Gastroesophageal sphincter (tissue), 4 donors: ENCODE results near the gene ZHX3. TPM values are rescaled to one million over a fixed set of nuclear protein-coding genes. Genes with fewer than 3 reads are reported as not detected.
A peak's percentile ranks its signal among the peaks of the same experiment; 100 is the strongest.

Source experiments
- ATAC-seq: fragments of 150-250 bp; one replicate; pipeline ENCODE4 v1.9.1; 2016; ENCODE audit warnings: mild to moderate bottlenecking, moderate library complexity
- H3K27ac ChIP-seq, 4 donors: fragments of 200-600 bp; sonication (generic) in 3 of 4; 1 replicate in 3 of 4; 2 replicates in 1 of 4; pipeline ENCODE4 v1.5.1; 2016 to 2019
- H3K27me3 ChIP-seq: fragments of 200-600 bp; sonication (generic); one replicate; pipeline ENCODE4 v1.5.1; 2019
- H3K36me3 ChIP-seq, 2 donors: fragments of 200-600 bp; sonication (generic); one replicate each; pipeline ENCODE4 v1.5.1; 2019; ENCODE audit warnings: control low read depth in 1 of 2
- H3K4me1 ChIP-seq, 3 donors: fragments of 200-600 bp; sonication (generic); 1 replicate in 2 of 3; 2 replicates in 1 of 3; pipeline ENCODE4 v1.5.1; 2016 to 2019; ENCODE audit warnings: control low read depth in 2 of 3
- H3K4me3 ChIP-seq, 2 donors: fragments of 200-600 bp; sonication (generic); one replicate each; pipeline ENCODE4 v1.5.1; 2019; ENCODE audit warnings: mild to moderate bottlenecking in 1 of 2, moderate library complexity in 1 of 2
- H3K9me3 ChIP-seq, 3 donors: fragments of 200-600 bp; sonication (generic); one replicate each; pipeline ENCODE4 v1.5.1; 2017 to 2019; ENCODE audit warnings: control low read depth in 2 of 3
- CTCF ChIP-seq, 4 experiments: fragments of 200-600 bp in 2 of 4; fragments of 450-650 bp in 2 of 4; sonication (generic) in 1 of 4; IDR thresholded peaks; one replicate each; pipeline ENCODE4 v1.5.1; 2017 to 2019; ENCODE audit warnings: antibody characterized with exemption in 4 of 4, mild to moderate bottlenecking in 2 of 4, moderate library complexity in 2 of 4
- EP300 ChIP-seq: sonication (generic); formaldehyde crosslinking; IDR thresholded peaks from one replicate; pipeline ENCODE4 v1.6.1; 2017; ENCODE audit warnings: antibody characterized with exemption, mild to moderate bottlenecking
- POLR2A ChIP-seq, 2 donors: fragments of 450-650 bp; IDR thresholded peaks; one replicate each; pipeline ENCODE4 v1.6.1; 2017; ENCODE audit warnings: antibody characterized with exemption in 2 of 2, mild to moderate bottlenecking in 2 of 2, moderate library complexity in 1 of 2
- POLR2AphosphoS5 ChIP-seq: sonication (generic); formaldehyde crosslinking; IDR thresholded peaks from one replicate; pipeline ENCODE4 v1.6.1; 2017; ENCODE audit warnings: antibody characterized with exemption
- WGBS, 2 donors: methylation state at CpG; one replicate each; pipeline ENCODE4 v1.1.5; 2018; ENCODE audit warnings: low coverage in 1 of 2; 5-methylcytosine and 5-hydroxymethylcytosine counted together
- total RNA-seq, 4 donors: library from RNA; depleted of rRNA; stranded (reverse); fragments of >200 nt; gene quantifications; one replicate each; pipeline ENCODE4 v1.1.0, GENCODE V29; 2016

The ZHX3 gene
- total RNA-seq, 4 donors from 2014 or later, result 121 to 183 (median 155) TPM

- WGBS, 2 donors, result 91 to 93% methylated on average over 5 of the region's 6 CpGs
Measured at GRCh38 chr20:41183391-41183790, 134.1 kb downstream of the ZHX3 start.

GRCh38 chr20:41182296-41183212, 135.0 kb downstream of the ZHX3 start:
- WGBS, 2 donors, result 82 to 100% methylated on average over 1 to 2 of the region's 10 CpGs
- Histone ChIP-seq H3K9me3 (no peaks in the 10 kb centered on the region), H3K27me3 (no peaks in the 10 kb centered on the region), H3K4me3 (no peak overlapping the region), H3K27ac (no peak overlapping the region), H3K4me1 (peaks cover 4 to 31% (median 16%) of the 10 kb centered on the region in 3 donors), H3K36me3 (peaks cover 0 to 55% of the 10 kb centered on the region in 2 donors)
- TF ChIP-seq CTCF (IDR thresholded peaks at IDR 0.05) (no peak), POLR2A (IDR thresholded peaks at IDR 0.05) (no peak), EP300 (no peak), POLR2AphosphoS5 (no peak)
- no peak for ATAC-seq

More at GRCh38 chr20:41183391-41183790, 134.1 kb downstream of the ZHX3 start:
- TF ChIP-seq CTCF (IDR thresholded peaks at IDR 0.05) (no peak), POLR2AphosphoS5 (no peak), EP300 (no peak), POLR2A (IDR thresholded peaks at IDR 0.05) (no peak)
- Histone ChIP-seq H3K4me3 (no peak overlapping the region), H3K4me1 (peaks cover 0 to 23% (median 8%) of the 10 kb centered on the region in 3 donors), H3K27ac (no peak overlapping the region), H3K36me3 (peaks cover 0 to 55% of the 10 kb centered on the region in 2 donors), H3K9me3 (no peaks in the 10 kb centered on the region), H3K27me3 (no peaks in the 10 kb centered on the region)
- ATAC-seq, result no peak

GRCh38 chr20:41181567-41181966, 136.0 kb downstream of the ZHX3 start:
- peak overlapping the region in 1 of 4 donors; percentile 84 for H3K27ac ChIP-seq
- TF ChIP-seq EP300 (no peak), CTCF (IDR thresholded peaks at IDR 0.05) (no peak), POLR2AphosphoS5 (no peak), POLR2A (IDR thresholded peaks at IDR 0.05) (no peak)
- 100% methylated on average over 1 of the region's 3 CpGs; no CpG with 5 or more reads in 1 of the 2 donors for WGBS, 2 donors

GRCh38 chr20:41180599-41181333, 136.8 kb downstream of the ZHX3 start:
- Histone ChIP-seq H3K27ac (peak overlapping the region in 3 of 4 donors; percentile 11 to 84 (median 83)), H3K4me3 (no peak overlapping the region), H3K36me3 (peaks cover 0 to 56% of the 10 kb centered on the region in 2 donors), H3K4me1 (peaks cover 7 to 49% (median 34%) of the 10 kb centered on the region in 3 donors), H3K27me3 (no peaks in the 10 kb centered on the region), H3K9me3 (no peaks in the 10 kb centered on the region)
- WGBS, 2 donors, result 92% methylated on average over 3 of the region's 6 CpGs; no CpG with 5 or more reads in 1 of the 2 donors
- no peak for ATAC-seq
- TF ChIP-seq EP300 (no peak), CTCF (IDR thresholded peaks at IDR 0.05) (no peak), POLR2AphosphoS5 (no peak), POLR2A (IDR thresholded peaks at IDR 0.05) (no peak)

More at GRCh38 chr20:41181567-41181966, 136.0 kb downstream of the ZHX3 start:
- Histone ChIP-seq H3K4me1 (peaks cover 7 to 41% (median 26%) of the 10 kb centered on the region in 3 donors), H3K27me3 (no peaks in the 10 kb centered on the region), H3K9me3 (no peaks in the 10 kb centered on the region), H3K4me3 (no peak overlapping the region), H3K36me3 (peaks cover 0 to 55% of the 10 kb centered on the region in 2 donors)
- ATAC-seq, result no peak
